GM19023 (cell line): ENCODE data around the gene CAVIN1.
"Not testable (repeated sequence)": the region's sequence is repeated elsewhere in the genome, so short reads cannot be mapped to it uniquely, and the experiment has no call there.

Experiments used
- ATAC-seq: cut with Tn5 transposase; IDR thresholded peaks from one replicate; pipeline ENCODE4 v1.9.1; 2021; ENCODE audit warnings: mild to moderate bottlenecking, moderate library complexity; ENCODE audit not compliant: unreplicated experiment

Gene CAVIN1

GRCh38 chr17:42436391-42436790, 13.3 kb upstream of the CAVIN1 start:
- no peak for ATAC-seq

- no peak for ATAC-seq
These were observed 8.7 kb upstream of the CAVIN1 start for GRCh38 chr17:42431758-42432161.

- no peak for ATAC-seq
These were observed 6.8 kb upstream of the CAVIN1 start for GRCh38 chr17:42429726-42430447.

- no peak for ATAC-seq
These were observed 5.3 kb upstream of the CAVIN1 start for GRCh38 chr17:42428141-42428944.

- no peak for ATAC-seq
These were observed 2.0 kb upstream of the CAVIN1 start for GRCh38 chr17:42424991-42425610.

GRCh38 chr17:42423766-42424165, 710 bp upstream of the CAVIN1 start:
- no peak for ATAC-seq

GRCh38 chr17:42422412-42422957, 571 bp downstream of the CAVIN1 start:
- no peak for ATAC-seq

- no peak for ATAC-seq
These were observed 1.3 kb downstream of the CAVIN1 start for GRCh38 chr17:42421507-42422338.

GRCh38 chr17:42421136-42421506, 1.9 kb downstream of the CAVIN1 start:
- ATAC-seq, result no peak

GRCh38 chr17:42417981-42418380, 5.1 kb downstream of the CAVIN1 start:
- ATAC-seq, result not testable (repeated sequence)

- ATAC-seq, result no peak
These were observed 8.2 kb downstream of the CAVIN1 start for GRCh38 chr17:42414704-42415409.

- ATAC-seq, result no peak
These were observed 9.5 kb downstream of the CAVIN1 start for GRCh38 chr17:42413464-42414040.

- ATAC-seq, result no peak
These were observed 11.0 kb downstream of the CAVIN1 start for GRCh38 chr17:42411905-42412679.

GRCh38 chr17:42411361-42411760, 11.7 kb downstream of the CAVIN1 start:
- ATAC-seq, result no peak

GRCh38 chr17:42410319-42410685, 12.8 kb downstream of the CAVIN1 start:
- ATAC-seq, result no peak

- ATAC-seq, result no peak
These were observed 13.3 kb downstream of the CAVIN1 start for GRCh38 chr17:42409523-42410318.

- ATAC-seq, result no peak
These were observed 15.0 kb downstream of the CAVIN1 start for GRCh38 chr17:42408061-42408460.

GRCh38 chr17:42407289-42407836, 15.7 kb downstream of the CAVIN1 start:
- ATAC-seq, result no peak
